Stimulated activated CD8-positive, alpha-beta memory T cell treated with anti-CD3 and anti-CD28 coated beads, Interleukin-2, amount 100 ng/mL, for 1 hour (primary cell): ENCODE data around the gene TELO2.

ENCODE experiments used
- DNase-seq, 2 donors: peaks; one replicate each; pipeline ENCODE4 v3.0.0-alpha.2; 2020; ENCODE audit warnings: low read depth in 2 of 2

TELO2 gene

DNA sequence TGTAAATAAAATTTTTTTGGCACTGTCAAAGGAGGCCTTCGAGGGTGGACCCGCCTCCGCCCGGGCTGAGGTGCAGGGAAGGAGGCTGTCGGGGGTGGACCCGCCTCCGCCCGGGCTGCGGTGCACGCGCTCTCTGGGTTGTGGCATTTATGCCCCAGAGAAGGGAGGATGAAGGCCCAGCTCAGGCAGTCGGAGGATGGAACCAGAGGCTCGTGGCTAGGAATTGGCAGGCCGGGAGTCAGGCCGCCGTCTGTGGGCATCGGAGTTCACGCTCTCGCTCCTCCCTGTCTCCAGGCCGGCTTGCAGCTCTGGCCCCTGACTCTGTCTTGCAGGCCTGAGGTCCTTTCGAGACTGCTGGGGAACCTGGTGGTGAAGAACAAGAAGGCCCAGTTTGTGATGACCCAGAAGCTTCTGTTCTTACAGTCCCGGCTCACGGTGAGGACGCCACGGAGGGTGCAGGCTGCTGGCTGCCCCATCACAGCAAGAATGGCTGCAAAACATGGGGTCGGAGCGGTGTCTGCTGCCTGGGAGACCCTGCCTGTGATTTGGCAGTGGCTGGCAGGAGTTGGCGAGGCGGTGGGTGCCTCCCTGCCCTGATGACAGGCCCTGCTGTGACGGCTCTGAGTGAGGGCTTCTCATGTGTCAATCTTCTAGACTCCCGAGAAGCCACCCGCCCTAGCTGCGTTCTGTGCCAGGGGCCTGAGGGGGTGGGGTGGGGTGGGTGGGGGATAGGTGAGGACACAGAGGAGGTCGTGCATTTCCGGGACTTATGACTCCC, 5.9 kb downstream of the TELO2 start:
- no peak for DNase-seq

DNA sequence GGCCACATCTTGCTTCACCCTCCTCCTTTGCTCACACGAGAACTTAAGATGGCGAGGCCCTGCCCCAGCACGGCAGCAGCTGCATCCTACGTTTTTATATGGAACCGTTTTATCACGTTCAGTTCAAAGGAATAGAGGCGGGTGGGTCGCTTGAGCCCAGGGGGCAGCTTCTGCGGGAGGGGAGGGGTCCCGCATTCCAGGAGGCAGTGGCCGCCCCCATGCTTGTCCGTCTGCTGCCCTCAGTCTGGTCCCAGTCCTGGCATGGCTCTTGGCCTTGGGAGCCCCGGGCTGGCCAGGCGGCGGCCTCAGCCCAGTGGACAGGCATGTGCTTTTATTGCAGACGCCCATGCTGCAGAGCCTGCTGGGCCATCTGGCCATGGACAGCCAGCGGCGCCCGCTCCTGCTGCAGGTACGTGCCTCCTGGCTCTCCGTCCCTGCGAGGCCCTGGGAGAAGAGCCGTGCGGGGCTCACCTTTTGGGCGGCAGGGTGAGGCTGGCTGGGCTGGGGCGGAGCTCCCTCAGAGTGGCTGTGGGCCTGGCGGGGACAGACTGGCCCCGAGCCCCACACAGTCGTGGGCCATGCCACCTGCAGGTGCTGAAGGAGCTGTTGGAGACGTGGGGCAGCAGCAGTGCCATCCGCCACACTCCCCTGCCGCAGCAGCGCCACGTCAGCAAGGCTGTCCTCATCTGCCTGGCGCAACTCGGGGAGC, 6.8 kb downstream of the TELO2 start:
- no peak for DNase-seq

DNA sequence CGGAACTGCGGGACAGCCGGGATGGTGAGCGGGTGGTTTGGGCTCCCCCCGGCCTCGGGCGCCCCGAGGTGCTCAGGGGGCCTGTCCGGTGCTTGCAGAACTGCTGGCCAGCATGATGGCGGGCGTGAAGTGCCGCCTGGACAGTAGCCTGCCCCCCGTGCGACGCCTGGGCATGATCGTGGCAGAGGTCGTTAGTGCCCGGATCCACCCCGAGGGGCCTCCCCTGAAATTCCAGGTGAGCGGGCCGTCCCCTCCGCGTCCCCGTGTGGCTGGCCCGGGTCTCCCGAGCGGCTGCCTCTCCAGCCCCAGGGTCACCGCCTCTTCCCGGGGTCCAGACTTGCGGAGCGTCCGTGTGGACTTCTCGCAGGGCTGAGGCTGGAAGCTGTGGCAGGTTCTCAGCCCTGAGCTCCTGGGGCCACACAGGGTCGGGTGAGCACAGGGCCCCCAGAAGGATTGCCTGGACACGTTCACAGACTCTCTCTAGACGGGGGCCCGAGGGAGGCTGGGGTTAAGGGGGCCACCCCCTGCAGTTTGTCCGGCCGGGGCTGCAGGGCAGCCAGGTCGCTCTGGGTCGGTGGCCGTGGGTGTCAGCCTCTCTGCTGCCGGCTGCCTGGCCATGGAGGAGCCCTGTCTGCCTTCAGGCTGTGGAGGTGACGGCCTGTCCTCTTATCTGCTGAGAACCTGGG, 7.4 kb downstream of the TELO2 start:
- no peak for DNase-seq

DNA sequence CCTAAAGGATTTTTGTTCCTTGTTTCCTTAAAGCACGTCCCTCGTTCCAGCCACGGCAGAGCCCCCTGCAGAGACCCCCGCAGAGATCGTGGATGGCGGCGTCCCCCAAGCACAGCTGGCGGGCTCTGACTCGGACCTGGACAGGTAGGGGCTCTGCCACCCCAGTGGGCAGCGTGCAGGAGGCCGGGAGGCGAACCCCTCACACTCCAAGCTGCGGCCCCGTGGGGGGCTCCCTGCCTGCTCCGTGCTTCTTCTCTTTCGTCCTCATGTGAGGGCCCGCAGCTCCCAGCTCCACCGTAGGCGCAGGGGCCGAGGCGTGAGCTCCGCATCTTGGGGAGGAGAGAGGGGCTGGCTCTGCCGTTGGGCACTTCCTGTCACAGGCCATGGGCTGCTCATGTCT, 8.5 kb downstream of the TELO2 start:
- no peak for DNase-seq

GRCh38 chr16:1502092-1503004, 9.2 kb downstream of the TELO2 start:
- DNase-seq: no peak

GRCh38 chr16:1503110-1503955, 10.2 kb downstream of the TELO2 start:
- DNase-seq: no peak

DNA sequence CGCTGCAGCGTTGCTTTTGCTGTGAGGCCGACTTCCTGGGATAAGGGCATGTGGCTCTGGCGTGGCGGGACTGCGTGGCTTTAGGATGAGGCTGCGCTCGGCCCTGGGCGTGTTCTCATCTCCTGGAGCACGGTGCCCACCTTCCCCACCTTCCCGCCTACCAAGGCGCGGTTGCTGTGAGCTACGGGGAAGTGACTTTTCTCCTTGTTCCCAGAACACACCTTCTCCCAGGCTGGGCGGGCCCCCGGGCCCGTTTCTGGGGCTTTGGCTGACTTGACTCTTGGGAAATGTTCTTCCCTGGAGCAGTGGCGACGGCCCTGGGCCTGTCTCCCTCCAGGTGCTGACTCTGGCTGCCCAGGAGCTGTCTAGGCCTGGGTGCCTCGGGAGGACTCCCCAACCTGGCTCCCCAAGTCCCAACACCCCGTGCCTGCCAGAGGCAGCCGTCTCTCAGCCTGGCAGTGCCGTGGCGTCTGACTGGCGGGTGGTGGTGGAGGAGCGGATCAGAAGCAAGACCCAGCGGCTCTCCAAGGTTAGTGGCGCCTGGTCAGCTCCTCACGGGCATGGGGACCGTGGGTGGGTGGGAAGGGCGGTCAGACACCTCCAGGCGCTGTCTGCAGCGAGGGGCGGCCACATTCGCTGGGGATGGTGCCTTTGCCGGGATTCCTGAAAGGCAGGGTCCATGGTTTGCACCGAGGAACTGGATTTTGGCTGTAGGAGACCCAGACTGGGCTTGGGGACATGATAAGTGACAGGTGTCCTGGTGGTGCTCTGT, 12.1 kb downstream of the TELO2 start:
- DNase-seq: no peak

- no peak for DNase-seq
Measured at GRCh38 chr16:1505912-1506311, 12.8 kb downstream of the TELO2 start.

DNA sequence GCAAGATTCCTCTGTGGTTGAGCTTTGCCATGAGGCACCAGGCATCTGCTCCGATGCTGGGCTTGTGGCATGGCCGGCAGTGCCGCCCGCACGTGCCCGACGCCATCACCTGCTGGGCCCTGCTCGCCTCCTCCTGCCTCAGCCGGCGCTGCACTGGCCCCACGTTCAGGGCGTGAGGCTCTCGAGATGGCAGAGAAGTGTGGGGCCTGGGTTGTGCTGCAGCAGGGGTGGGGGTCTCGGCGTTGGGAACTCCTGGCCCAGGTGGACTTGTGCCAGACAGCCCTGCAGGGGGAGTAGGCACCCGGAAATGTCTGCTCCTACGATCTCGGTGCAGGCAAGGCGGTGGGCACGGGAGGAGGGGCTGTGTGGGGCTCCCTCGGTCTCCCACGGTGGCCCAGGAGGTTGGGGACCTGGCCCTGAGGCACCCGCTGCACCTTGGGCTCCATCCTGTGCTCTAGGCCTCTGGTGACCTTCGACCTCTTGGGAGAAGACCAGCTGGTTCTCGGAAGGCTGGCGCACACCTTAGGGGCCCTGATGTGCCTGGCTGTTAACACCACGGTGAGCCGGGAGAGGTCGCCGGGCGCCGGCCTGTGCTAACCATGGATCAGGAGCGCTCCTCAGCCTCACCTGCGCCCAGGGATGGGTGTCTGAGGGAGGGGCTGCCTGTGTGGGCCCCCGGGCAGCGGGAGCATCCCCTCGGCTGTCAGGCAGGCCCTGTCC, 13.5 kb downstream of the TELO2 start:
- no peak for DNase-seq

DNA sequence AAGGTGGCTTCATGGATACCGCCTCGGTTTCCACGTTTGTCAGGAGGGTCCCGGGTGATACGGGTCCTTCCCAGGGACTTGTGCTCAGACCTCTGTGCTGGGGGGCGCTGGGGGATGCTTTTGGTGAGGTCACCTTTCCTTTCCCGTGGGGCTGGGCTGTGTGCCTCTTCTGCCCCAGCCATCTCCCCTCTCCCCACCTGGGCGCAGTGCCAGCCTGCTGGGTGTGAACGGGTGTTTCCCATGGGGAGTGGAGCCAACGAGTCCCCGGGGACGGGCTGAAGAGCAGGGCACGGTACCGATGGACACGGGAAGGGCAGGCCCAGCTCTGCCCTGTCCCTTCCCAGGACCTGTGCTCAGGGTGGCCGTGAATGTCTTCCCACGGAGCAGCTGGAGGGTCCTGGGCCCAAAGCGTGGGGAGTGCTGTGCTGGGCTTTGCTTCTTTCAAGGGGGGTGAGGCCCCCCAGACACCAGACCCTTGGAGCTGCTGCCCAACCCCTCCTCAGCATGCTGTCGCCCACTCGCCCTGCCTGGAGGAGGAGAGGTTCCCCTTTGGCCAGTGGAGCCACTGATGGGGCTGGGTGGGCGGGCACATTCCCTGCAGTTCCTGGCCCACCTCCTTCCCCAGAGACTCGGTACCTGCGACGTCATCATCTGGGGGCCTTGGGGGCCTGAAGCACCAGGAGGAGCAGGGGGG, 15.5 kb downstream of the TELO2 start:
- DNase-seq: no peak

DNA sequence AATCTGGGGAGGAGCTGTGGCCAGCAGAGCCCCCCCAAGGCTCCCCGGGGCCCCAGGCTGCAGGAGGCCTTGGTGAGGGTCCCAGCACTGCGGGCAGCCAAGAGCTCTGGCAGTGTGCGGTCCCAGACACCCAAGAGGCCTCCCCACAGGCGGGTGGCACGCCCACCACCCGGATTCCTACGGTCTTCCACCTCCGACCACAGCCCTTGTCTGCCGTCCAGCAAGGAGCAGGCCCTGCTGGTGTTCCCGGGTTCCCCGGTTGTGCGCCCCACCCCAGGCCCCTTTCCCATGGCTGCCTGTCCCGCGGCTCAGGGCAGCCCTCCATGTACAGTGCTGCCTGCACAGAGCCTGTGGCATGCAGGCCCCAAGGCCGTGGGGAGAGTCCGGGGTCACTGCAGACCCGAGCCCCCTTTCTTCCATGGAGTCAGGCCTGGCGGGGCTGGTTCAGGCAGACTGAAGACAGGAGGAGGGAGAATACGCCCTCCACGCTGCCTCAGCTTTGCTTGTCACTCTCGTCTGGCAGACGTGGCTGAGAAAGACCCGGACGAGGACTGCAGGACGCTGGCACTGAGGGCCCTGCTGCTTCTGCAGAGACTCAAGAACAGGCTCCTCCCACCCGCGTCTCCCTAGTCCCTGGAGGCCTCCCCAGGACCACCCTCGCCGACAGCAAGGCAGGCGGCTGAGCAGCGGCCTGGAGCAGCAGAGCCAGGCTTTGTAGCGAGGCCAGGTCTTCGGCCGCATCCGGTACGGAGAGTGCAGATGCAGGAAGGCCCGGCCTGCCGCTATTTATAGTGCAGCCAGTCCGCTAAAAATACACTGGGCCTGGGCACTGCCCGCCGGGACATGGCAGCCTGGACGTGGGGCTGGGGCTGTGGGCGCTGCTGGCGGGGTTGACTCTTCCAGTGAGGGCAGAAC, 16.4 kb downstream of the TELO2 start:
- no peak for DNase-seq

DNA sequence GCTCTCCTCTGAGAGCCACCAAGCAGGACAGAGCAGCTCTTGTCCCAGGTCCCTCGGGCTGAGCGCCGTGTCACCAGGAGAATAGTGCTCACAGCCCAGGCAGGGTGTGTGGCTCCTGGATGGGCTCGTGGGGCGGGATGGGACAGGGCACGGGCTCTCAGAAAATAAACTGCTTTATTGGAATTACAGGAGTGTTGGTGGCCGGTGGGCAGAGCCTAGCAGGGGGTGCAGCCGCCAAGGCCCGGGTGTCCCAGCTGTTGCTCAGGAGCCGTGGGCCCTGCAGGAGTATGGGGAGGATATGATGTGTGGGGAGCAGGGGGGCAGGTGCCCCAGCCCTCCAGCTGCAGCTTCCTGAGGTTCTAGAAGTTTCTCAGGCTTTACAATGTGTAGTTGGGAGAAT, 17.1 kb downstream of the TELO2 start:
- no peak for DNase-seq

DNA sequence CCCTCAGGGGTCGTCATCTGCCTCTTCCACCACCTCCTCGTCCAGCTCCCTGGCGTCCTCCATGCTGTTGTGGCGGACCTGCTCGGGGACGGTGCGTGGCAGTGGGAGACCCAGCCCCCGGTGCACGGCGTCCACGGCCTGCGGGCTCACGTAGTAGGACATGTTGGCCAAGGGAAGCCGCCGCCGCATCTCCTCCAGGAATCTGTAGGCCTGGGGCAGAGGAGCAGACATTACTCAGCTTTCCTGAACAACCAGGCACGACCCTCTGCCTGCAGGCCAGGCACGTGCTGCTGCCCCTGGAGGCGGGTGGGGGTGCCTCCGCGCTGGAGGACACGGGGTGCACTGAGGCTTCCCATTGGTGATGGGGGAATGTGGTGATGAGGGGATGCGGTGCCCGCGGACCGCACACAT, 17.8 kb downstream of the TELO2 start:
- DNase-seq: no peak

GRCh38 chr16:1511662-1512569, 18.8 kb downstream of the TELO2 start:
- no peak for DNase-seq

- DNase-seq: no peak
Measured at GRCh38 chr16:1512774-1513173, 19.6 kb downstream of the TELO2 start.

GRCh38 chr16:1514507-1514906, 21.3 kb downstream of the TELO2 start:
- no peak for DNase-seq
